Chondrocyte (in vitro differentiated cells): ENCODE data around the gene APAF1. TPM values are rescaled to one million over a fixed set of nuclear protein-coding genes. Genes with fewer than 3 reads are reported as not detected.

ENCODE experiments used
- DNase-seq: peaks from one replicate; pipeline ENCODE4 v3.0.0; 2021; ENCODE audit warnings: mixed read lengths, low spot score
- H3K27ac Mint-ChIP-seq: one replicate; pipeline ENCODE4 v1.8.0; 2021; ENCODE audit warnings: mild to moderate bottlenecking, moderate library complexity, mixed read lengths; ENCODE audit not compliant: unreplicated experiment
- H3K27me3 Mint-ChIP-seq: 2 replicates; pipeline ENCODE4 v1.8.0; 2021; ENCODE audit warnings: low read depth, mixed read lengths
- H3K36me3 Mint-ChIP-seq: 2 replicates; pipeline ENCODE4 v1.8.0; 2021; ENCODE audit warnings: low read depth, mixed read lengths
- H3K4me1 Mint-ChIP-seq: 2 replicates; pipeline ENCODE4 v1.8.0; 2021; ENCODE audit warnings: low read depth, mild to moderate bottlenecking, mixed read lengths
- H3K4me3 Mint-ChIP-seq: one replicate; pipeline ENCODE4 v1.8.0; 2021; ENCODE audit warnings: mild to moderate bottlenecking, moderate library complexity, mixed read lengths; ENCODE audit not compliant: unreplicated experiment
- H3K9me3 Mint-ChIP-seq: 2 replicates; pipeline ENCODE4 v1.8.0; 2021; ENCODE audit warnings: low read depth, mixed read lengths
- CTCF ChIP-seq: fragments of 200-600 bp; sonication (generic); IDR thresholded peaks from 2 replicates; pipeline ENCODE4 v1.5.0; 2021; ENCODE audit warnings: antibody characterized with exemption, mild to moderate bottlenecking, moderate library complexity
- total RNA-seq: library from RNA; stranded (reverse); gene quantifications from 3 replicates; pipeline ENCODE4 v1.2.1, GENCODE V29; 2021

The APAF1 gene
- total RNA-seq, 1 donor from 2014 or later: 19.2 TPM

- no peak overlapping the region for H3K27ac Mint-ChIP-seq
- peaks cover 17% of the 10 kb centered on the region for H3K36me3 Mint-ChIP-seq
- H3K27me3 Mint-ChIP-seq: no peaks in the 10 kb centered on the region
- H3K4me1 Mint-ChIP-seq: peaks cover 25% of the 10 kb centered on the region
- no peaks in the 10 kb centered on the region for H3K9me3 Mint-ChIP-seq
- TF ChIP-seq CTCF: no peak
- DNase-seq: no peak
- no peak overlapping the region for H3K4me3 Mint-ChIP-seq
These were observed 6.2 kb downstream of the APAF1 start for GRCh38 chr12:98651328-98651727.

GRCh38 chr12:98653866-98654493 is 8.9 kb downstream of the APAF1 start:
- Mint-ChIP-seq H3K4me1 (peaks cover 12% of the 10 kb centered on the region), H3K4me3 (no peak overlapping the region)

GRCh38 chr12:98656289-98657101 is 11.4 kb downstream of the APAF1 start:
- Mint-ChIP-seq H3K36me3 (peaks cover 16% of the 10 kb centered on the region), H3K27ac (no peak overlapping the region), H3K4me3 (no peak overlapping the region), H3K27me3 (no peaks in the 10 kb centered on the region), H3K9me3 (no peaks in the 10 kb centered on the region), H3K4me1 (peaks cover 12% of the 10 kb centered on the region)
- DNase-seq: no peak
- no peak for TF ChIP-seq CTCF

More at GRCh38 chr12:98653866-98654493, 8.9 kb downstream of the APAF1 start:
- DNase-seq: no peak
- Mint-ChIP-seq H3K9me3 (no peaks in the 10 kb centered on the region), H3K27ac (no peak overlapping the region), H3K27me3 (no peaks in the 10 kb centered on the region), H3K36me3 (peaks cover 21% of the 10 kb centered on the region)
- peak; percentile 92 for TF ChIP-seq CTCF

- Mint-ChIP-seq H3K4me1 (peaks cover 8% of the 10 kb centered on the region), H3K27ac (no peak overlapping the region), H3K9me3 (no peaks in the 10 kb centered on the region), H3K4me3 (no peak overlapping the region), H3K36me3 (peaks cover 18% of the 10 kb centered on the region), H3K27me3 (no peaks in the 10 kb centered on the region)
- no peak for TF ChIP-seq CTCF
- DNase-seq: no peak
These were observed 15.4 kb downstream of the APAF1 start for GRCh38 chr12:98660521-98660920.

- H3K36me3 Mint-ChIP-seq: peaks cover 38% of the 10 kb centered on the region
These were observed 24.7 kb downstream of the APAF1 start for GRCh38 chr12:98669751-98670150.

More at GRCh38 chr12:98669751-98670150, 24.7 kb downstream of the APAF1 start:
- H3K27me3 Mint-ChIP-seq: no peaks in the 10 kb centered on the region
- no peaks in the 10 kb centered on the region for H3K9me3 Mint-ChIP-seq
- H3K4me3 Mint-ChIP-seq: no peak overlapping the region
- TF ChIP-seq CTCF: no peak
- H3K4me1 Mint-ChIP-seq: no peaks in the 10 kb centered on the region
- DNase-seq: no peak
- no peak overlapping the region for H3K27ac Mint-ChIP-seq
